MM.1S (cell line): ENCODE results near the gene COL26A1.

ENCODE experiments used
- CTCF ChIP-seq: fragments of 300-600 bp; sonication (generic); IDR thresholded peaks from 2 replicates; pipeline ENCODE4 v1.5.1; 2016; ENCODE audit warnings: antibody characterized with exemption, low read length, mixed read lengths
- EZH2phosphoT487 ChIP-seq: fragments of 300-600 bp; sonication (generic); IDR thresholded peaks from 2 replicates; pipeline ENCODE4 v1.6.1; 2018; ENCODE audit warnings: antibody characterized with exemption, low read length

GRCh38 chr7:101494602-101495329, 132.1 kb downstream of the COL26A1 start:
- TF ChIP-seq EZH2phosphoT487 (no peak), CTCF (no peak)
